ENCODE data around the gene KCNIP4. TPM values are rescaled to one million over a fixed set of nuclear protein-coding genes. Genes with fewer than 3 reads are reported as not detected.

The KCNIP4 gene
- total and polyA plus RNA-seq, 3 donors from 2014 or later, result 0.68 TPM; not detected in 2

DNA sequence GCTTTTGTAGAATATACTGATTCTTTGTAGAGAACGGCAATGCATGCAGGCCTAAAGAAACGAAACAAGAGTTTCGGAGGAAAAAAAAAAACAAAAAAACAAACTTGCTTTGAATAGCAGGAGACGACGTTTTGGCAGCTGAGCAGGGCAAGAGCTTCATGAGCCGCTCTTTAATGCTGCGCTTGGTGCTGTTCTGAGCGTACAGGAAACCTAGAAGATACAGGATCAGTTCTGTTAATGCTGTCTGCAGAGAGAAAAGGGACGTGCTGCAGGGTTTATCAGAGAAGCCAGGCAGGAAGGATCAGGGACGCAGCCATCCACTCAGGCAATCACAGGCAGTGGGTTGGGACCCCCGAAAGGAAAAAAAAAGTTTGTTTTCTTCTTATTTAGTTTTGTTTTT is 1066.1 kb downstream of the KCNIP4 start:
- no peak for TF ChIP-seq POLR2A (IDR thresholded peaks at IDR 0.05)
- no peak for TF ChIP-seq CTCF (IDR thresholded peaks at IDR 0.05)
- WGBS, 2 donors, result 36 to 57% methylated on average over 11 of the region's 11 CpGs
- DNase-seq, result no peak
- intact Hi-C loops (cut with DNase I; ENCODE audit: low total_unique reads), result no loop called here
- no peak overlapping the region for H3K27ac ChIP-seq
- H3K4me1 ChIP-seq, result no peaks in the 10 kb centered on the region
- no peak overlapping the region for H3K4me3 ChIP-seq
- H3K27me3 ChIP-seq, result no peaks in the 10 kb centered on the region
- no peaks in the 10 kb centered on the region for H3K36me3 ChIP-seq (ENCODE audit: low read depth, missing control alignments)
- no peaks in the 10 kb centered on the region for H3K9me3 ChIP-seq

- Histone ChIP-seq H3K27ac (no peak overlapping the region), H3K27me3 (no peaks in the 10 kb centered on the region), H3K9me3 (no peaks in the 10 kb centered on the region), H3K4me1 (no peaks in the 10 kb centered on the region), H3K36me3 (ENCODE audit: low read depth, missing control alignments) (no peaks in the 10 kb centered on the region), H3K4me3 (no peak overlapping the region)
- TF ChIP-seq POLR2A (IDR thresholded peaks at IDR 0.05) (no peak), CTCF (IDR thresholded peaks at IDR 0.05) (no peak)
- no peak for DNase-seq
- WGBS, 2 donors, result 85 to 89% methylated on average over 2 of the region's 2 CpGs
- intact Hi-C loops (cut with DNase I; ENCODE audit: low total_unique reads), result no loop called here
These were observed 1066.9 kb downstream of the KCNIP4 start for GRCh38 chr4:20881658-20882057.

GRCh38 chr4:20878806-20879205 is 1069.8 kb downstream of the KCNIP4 start:
- Histone ChIP-seq H3K27ac (no peak overlapping the region), H3K4me3 (no peak overlapping the region), H3K36me3 (ENCODE audit: low read depth, missing control alignments) (no peaks in the 10 kb centered on the region), H3K9me3 (no peaks in the 10 kb centered on the region), H3K27me3 (no peaks in the 10 kb centered on the region), H3K4me1 (no peaks in the 10 kb centered on the region)
- intact Hi-C loops (cut with DNase I; ENCODE audit: low total_unique reads), result no loop called here
- DNase-seq, result no peak
- no peak for TF ChIP-seq POLR2A (IDR thresholded peaks at IDR 0.05)
- no peak for TF ChIP-seq CTCF (IDR thresholded peaks at IDR 0.05)
- 65 to 70% methylated on average over 5 of the region's 5 CpGs for WGBS, 2 donors

- H3K4me3 ChIP-seq, result no peak overlapping the region
- no peak overlapping the region for H3K27ac ChIP-seq
- DNase-seq, result no peak
- TF ChIP-seq POLR2A (IDR thresholded peaks at IDR 0.05) (no peak), CTCF (IDR thresholded peaks at IDR 0.05) (no peak)
- H3K9me3 ChIP-seq, result no peaks in the 10 kb centered on the region
- WGBS, 2 donors, result 83 to 92% methylated on average over 1 of the region's 1 CpG
- intact Hi-C loops (cut with DNase I; ENCODE audit: low total_unique reads), result no loop called here
- no peaks in the 10 kb centered on the region for H3K4me1 ChIP-seq
- no peaks in the 10 kb centered on the region for H3K36me3 ChIP-seq (ENCODE audit: low read depth, missing control alignments)
- H3K27me3 ChIP-seq, result no peaks in the 10 kb centered on the region
These were observed 1078.1 kb downstream of the KCNIP4 start for GRCh38 chr4:20870436-20870835.

- no peak for DNase-seq
- WGBS, 2 donors, result 0 to 76% methylated on average over 1 of the region's 1 CpG
- Histone ChIP-seq H3K4me1 (no peaks in the 10 kb centered on the region), H3K27me3 (no peaks in the 10 kb centered on the region), H3K9me3 (no peaks in the 10 kb centered on the region), H3K27ac (no peak overlapping the region), H3K4me3 (no peak overlapping the region), H3K36me3 (ENCODE audit: low read depth, missing control alignments) (no peaks in the 10 kb centered on the region)
- TF ChIP-seq POLR2A (IDR thresholded peaks at IDR 0.05), result no peak
- no peak for TF ChIP-seq CTCF (IDR thresholded peaks at IDR 0.05)
- intact Hi-C loops (cut with DNase I; ENCODE audit: low total_unique reads), result no loop called here
These were observed 1080.5 kb downstream of the KCNIP4 start for GRCh38 chr4:20868108-20868507.
